ENCODE data around the gene APOL2. TPM values are rescaled to one million over a fixed set of nuclear protein-coding genes. Genes with fewer than 3 reads are reported as not detected.

APOL2 gene
- 9.9 TPM for total RNA-seq (2021; ENCODE audit: unreplicated experiment)
- polyA plus RNA-seq (2012) = 5.9 and 7.9 TPM in 2 replicates
- percentile 66 among the genes with signal in this experiment for Bru-seq, nascent RNA
- BruChase-seq, experiment 1, labeled RNA remaining after a 6-hour chase = percentile 59 among the genes with signal in this experiment
- percentile 70 among the genes with signal in this experiment for BruChase-seq, experiment 2, labeled RNA remaining after a 2-hour chase
- long read RNA-seq, transcript APOL2-202 (5 exons, 2,551 nt) = major isoform, 13 of 16 reads
- long read RNA-seq, partial matches to known transcripts = 0 of 16 reads
- long read RNA-seq, other reads (novel, unspliced or antisense) = 2 of 16 reads

- ChIA-PET CTCF (interaction anchor here (0.8 to 2.1 kb wide), 5 partner anchors 26 to 231 kb away, joined by 3 to 7 read pairs (median 3); no protein-coding TSS in a partner anchor), RAD21 (ENCODE audit: low non-redundant PET in 1 of 2, low total read pairs in 2 of 2, uncharacterized antibody in 2 of 2, unreplicated experiment in 2 of 2) (interaction anchor here (0.6 to 0.7 kb wide), 2 partner anchors 371 to 982 kb away, joined by 3 to 4 read pairs; no protein-coding TSS in a partner anchor), POLR2A (interaction anchor here (0.7 to 1.7 kb wide), 3 partner anchors 10 to 212 kb away, joined by 3 to 4 read pairs (median 4); no protein-coding TSS in a partner anchor)
- Histone ChIP-seq H3K9me2 (ENCODE audit: insufficient read depth) (no peaks in the 10 kb centered on the region), H4K20me1 (ENCODE audit: insufficient read depth) (no peaks in the 10 kb centered on the region), H3K4me3 (replicated peaks in 1 of 2; ENCODE audit: low read depth in 1 of 2, low read length in 2 of 2) (peak within 1 kb of the TSS; percentile 69 to 84), H3K9me3 (ENCODE audit: control insufficient read depth in 1 of 2, insufficient read depth in 1 of 2, low read depth in 1 of 2, low read length in 2 of 2) (no peaks in the 10 kb centered on the region), H3K27me3 (ENCODE audit: insufficient read depth, low read length) (no peaks in the 10 kb centered on the region), H2AFZ (ENCODE audit: low read depth, low read length, poor library complexity, severe bottlenecking) (peak within 1 kb of the TSS; percentile 81), H3K4me2 (ENCODE audit: low read length) (peak within 1 kb of the TSS; percentile 90), H3K36me3 (ENCODE audit: control insufficient read depth in 1 of 2, insufficient read depth in 2 of 2, low read length in 2 of 2) (no peaks in the 10 kb centered on the region), H3K9ac (ENCODE audit: low read length) (peak within 1 kb of the TSS; percentile 73), H3K79me2 (ENCODE audit: insufficient read depth, low read length) (peaks cover 7% of the 10 kb centered on the region; the same call in 1 of the 2 replicates), H3K27ac (ENCODE audit: low read depth, low read length) (peak within 1 kb of the TSS; percentile 90), H3K4me1 (ENCODE audit: control insufficient read depth in 1 of 2, insufficient read depth in 2 of 2, low read length in 2 of 2) (peaks cover 15 to 22% of the 10 kb centered on the region in 2 experiments; a peak in 3 of 4 replicates)
- ATAC-seq (peak; percentile 96), DNase-seq (ENCODE audit: low read depth, low spot score) (peak; percentile 83)
- intact Hi-C loops (cut with micrococcal nuclease) = loop anchor here (1.0 to 5.0 kb wide), 2 partner anchors 42 to 242 kb away; partner anchors contain the start of gene TXN2
- BruUV-seq (replicated peaks) = no TSS peak
- TF ChIP-seq RAD21 (IDR thresholded peaks at IDR 0.05; ENCODE audit: low read depth) = peak; percentile 37
- TF ChIP-seq, protein P1, sequence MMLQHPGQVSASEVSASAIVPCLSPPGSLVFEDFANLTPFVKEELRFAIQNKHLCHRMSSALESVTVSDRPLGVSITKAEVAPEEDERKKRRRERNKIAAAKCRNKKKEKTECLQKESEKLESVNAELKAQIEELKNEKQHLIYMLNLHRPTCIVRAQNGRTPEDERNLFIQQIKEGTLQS (IDR thresholded peaks at IDR 0.05) = no peak
- TF ChIP-seq SP1 (IDR thresholded peaks at IDR 0.05; ENCODE audit: low read depth) = no peak
- no peak for TF ChIP-seq EGR1 (IDR thresholded peaks at IDR 0.05; ENCODE audit: low read depth)
- TF ChIP-seq TCF7L2 (IDR thresholded peaks at IDR 0.05; ENCODE audit: borderline replicate concordance, extremely low read depth, insufficient read depth, insufficient read length) = no peak
- no peak for TF ChIP-seq ZFX (IDR thresholded peaks at IDR 0.05)
- TF ChIP-seq CTCF (IDR thresholded peaks at IDR 0.05 in 2 of 3, conservative IDR thresholded peaks at IDR 0.05 in 1 of 3; ENCODE audit: borderline replicate concordance in 1 of 3, insufficient read depth in 1 of 3, low read depth in 2 of 3, low read length in 2 of 3) = peak in 2 of 3 experiments; percentile 63 to 71; a peak in 4 of 6 replicates
- no peak for TF ChIP-seq CEBPB (IDR thresholded peaks at IDR 0.05; ENCODE audit: low read depth)
- TF ChIP-seq CBX3 (IDR thresholded peaks at IDR 0.05; ENCODE audit: low read depth) = peak; percentile 54
- TF ChIP-seq POLR2AphosphoS5 (IDR thresholded peaks at IDR 0.05; ENCODE audit: low read depth, low read length) = peak; percentile 78
- no peak for TF ChIP-seq EZH2 (IDR thresholded peaks at IDR 0.05)
- peak; percentile 73 for TF ChIP-seq POLR2A (IDR thresholded peaks at IDR 0.05; ENCODE audit: borderline replicate concordance, extremely low read depth, insufficient read depth, insufficient read length)
- peak; percentile 77; the same call in 1 of the 2 replicates for TF ChIP-seq SIN3A (IDR thresholded peaks at IDR 0.05; ENCODE audit: low read depth)
- TF ChIP-seq YY1 (IDR thresholded peaks at IDR 0.05; ENCODE audit: extremely low read depth, insufficient replicate concordance, low read depth, low read length) = no peak
- TF ChIP-seq, protein P2, sequence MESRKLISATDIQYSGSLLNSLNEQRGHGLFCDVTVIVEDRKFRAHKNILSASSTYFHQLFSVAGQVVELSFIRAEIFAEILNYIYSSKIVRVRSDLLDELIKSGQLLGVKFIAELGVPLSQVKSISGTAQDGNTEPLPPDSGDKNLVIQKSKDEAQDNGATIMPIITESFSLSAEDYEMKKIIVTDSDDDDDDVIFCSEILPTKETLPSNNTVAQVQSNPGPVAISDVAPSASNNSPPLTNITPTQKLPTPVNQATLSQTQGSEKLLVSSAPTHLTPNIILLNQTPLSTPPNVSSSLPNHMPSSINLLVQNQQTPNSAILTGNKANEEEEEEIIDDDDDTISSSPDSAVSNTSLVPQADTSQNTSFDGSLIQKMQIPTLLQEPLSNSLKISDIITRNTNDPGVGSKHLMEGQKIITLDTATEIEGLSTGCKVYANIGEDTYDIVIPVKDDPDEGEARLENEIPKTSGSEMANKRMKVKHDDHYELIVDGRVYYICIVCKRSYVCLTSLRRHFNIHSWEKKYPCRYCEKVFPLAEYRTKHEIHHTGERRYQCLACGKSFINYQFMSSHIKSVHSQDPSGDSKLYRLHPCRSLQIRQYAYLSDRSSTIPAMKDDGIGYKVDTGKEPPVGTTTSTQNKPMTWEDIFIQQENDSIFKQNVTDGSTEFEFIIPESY (IDR thresholded peaks at IDR 0.05; ENCODE audit: extremely low read depth, insufficient replicate concordance, low read length) = no peak
- TF ChIP-seq SRF (IDR thresholded peaks at IDR 0.05; ENCODE audit: low read depth) = no peak
- TF ChIP-seq ELF1 (IDR thresholded peaks at IDR 0.05; ENCODE audit: borderline replicate concordance, low read depth) = no peak
- no peak for TF ChIP-seq JUND (IDR thresholded peaks at IDR 0.05)
- TF ChIP-seq MAX (IDR thresholded peaks at IDR 0.05) = peak; percentile 73
- TF ChIP-seq FOSL1 (IDR thresholded peaks at IDR 0.05; ENCODE audit: low read depth) = no peak
Measured at GRCh38 chr22:36239401-36240171, at the start of gene APOL2. Gene APOL2 (minus strand): TSS chr22:36239527. CDS start chr22:36233162, 6,365 bp downstream.

Measured in HCT116 (cell line).